Measurements from ENCODE around the gene HBG1.

Gene HBG1

GRCh38 chr11:5242208-5242607 lies 7.4 kb downstream of the HBG1 start:
- H2BK12ac ChIP-seq (ENCODE audit: low read length): no peak overlapping the region
- no peak overlapping the region for H2AFZ ChIP-seq (ENCODE audit: insufficient read depth, low read length, poor library complexity)
- H3K14ac ChIP-seq (ENCODE audit: low read length): no peak overlapping the region
- no peak overlapping the region for H3K9ac ChIP-seq (ENCODE audit: low read length)
- no peak overlapping the region for H3K4me2 ChIP-seq (ENCODE audit: low read length)
- H3K4me1 ChIP-seq (ENCODE audit: control insufficient read depth in 1 of 2, insufficient read depth in 2 of 2, low read length in 2 of 2): no peaks in the 10 kb centered on the region
- no peak overlapping the region for H2BK120ac ChIP-seq (ENCODE audit: insufficient read depth, low read length, poor library complexity)
- H2BK5ac ChIP-seq (ENCODE audit: low read depth, low read length, poor library complexity): no peak overlapping the region
- no peaks in the 10 kb centered on the region for H3K27me3 ChIP-seq (ENCODE audit: insufficient read depth, low read length)
- H3K9me3 ChIP-seq (ENCODE audit: insufficient read depth, low read depth, low read length): no peaks in the 10 kb centered on the region
- H3K23ac ChIP-seq (ENCODE audit: low read length): no peak overlapping the region
- H3K79me2 ChIP-seq (ENCODE audit: control insufficient read depth, insufficient read depth, low read length, poor library complexity): no peaks in the 10 kb centered on the region
- H4K12ac ChIP-seq (ENCODE audit: low read depth, low read length): no peak overlapping the region
- no peak overlapping the region for H4K91ac ChIP-seq (ENCODE audit: low read depth, low read length)
- H3K27ac ChIP-seq (ENCODE audit: low read depth, low read length): no peak overlapping the region
- H3K18ac ChIP-seq (ENCODE audit: low read length): no peak overlapping the region
- H3K79me1 ChIP-seq (ENCODE audit: low read length): no peaks in the 10 kb centered on the region
- no peak for DNase-seq
- WGBS (ENCODE audit: extremely low coverage, insufficient coverage, insufficient read length): no CpG with 5 or more reads among the region's 2 CpGs
- H3K4ac ChIP-seq (ENCODE audit: low read depth, low read length): no peak overlapping the region
- no peaks in the 10 kb centered on the region for H3K36me3 ChIP-seq (ENCODE audit: control insufficient read depth in 1 of 2, insufficient read depth in 2 of 2, low read length in 2 of 2)
- no peak overlapping the region for H2AK5ac ChIP-seq (ENCODE audit: low read length)
- H4K8ac ChIP-seq (ENCODE audit: low read depth, low read length): no peak overlapping the region
- H3K4me3 ChIP-seq (ENCODE audit: low read depth, low read length): no peak overlapping the region

GRCh38 chr11:5241458-5241857 lies 8.2 kb downstream of the HBG1 start:
- Histone ChIP-seq H3K4me2 (ENCODE audit: low read length) (no peak overlapping the region), H3K4ac (ENCODE audit: low read depth, low read length) (no peak overlapping the region), H3K9ac (ENCODE audit: low read length) (no peak overlapping the region), H4K91ac (ENCODE audit: low read depth, low read length) (no peak overlapping the region), H3K27ac (ENCODE audit: low read depth, low read length) (no peak overlapping the region), H4K8ac (ENCODE audit: low read depth, low read length) (no peak overlapping the region), H3K14ac (ENCODE audit: low read length) (no peak overlapping the region), H2AFZ (ENCODE audit: insufficient read depth, low read length, poor library complexity) (no peak overlapping the region), H3K18ac (ENCODE audit: low read length) (no peak overlapping the region), H3K79me2 (ENCODE audit: control insufficient read depth, insufficient read depth, low read length, poor library complexity) (no peaks in the 10 kb centered on the region), H3K23ac (ENCODE audit: low read length) (no peak overlapping the region), H3K36me3 (ENCODE audit: control insufficient read depth in 1 of 2, insufficient read depth in 2 of 2, low read length in 2 of 2) (no peaks in the 10 kb centered on the region), H3K4me3 (ENCODE audit: low read depth, low read length) (no peak overlapping the region), H2AK5ac (ENCODE audit: low read length) (no peak overlapping the region), H3K9me3 (ENCODE audit: insufficient read depth, low read depth, low read length) (no peaks in the 10 kb centered on the region), H2BK120ac (ENCODE audit: insufficient read depth, low read length, poor library complexity) (no peak overlapping the region), H3K79me1 (ENCODE audit: low read length) (no peaks in the 10 kb centered on the region), H3K27me3 (ENCODE audit: insufficient read depth, low read length) (no peaks in the 10 kb centered on the region), H2BK12ac (ENCODE audit: low read length) (no peak overlapping the region), H3K4me1 (ENCODE audit: control insufficient read depth in 1 of 2, insufficient read depth in 2 of 2, low read length in 2 of 2) (no peaks in the 10 kb centered on the region), H2BK5ac (ENCODE audit: low read depth, low read length, poor library complexity) (no peak overlapping the region), H4K12ac (ENCODE audit: low read depth, low read length) (no peak overlapping the region)
- WGBS (ENCODE audit: extremely low coverage, insufficient coverage, insufficient read length): no CpG with 5 or more reads among the region's 3 CpGs
- DNase-seq: no peak

DNA sequence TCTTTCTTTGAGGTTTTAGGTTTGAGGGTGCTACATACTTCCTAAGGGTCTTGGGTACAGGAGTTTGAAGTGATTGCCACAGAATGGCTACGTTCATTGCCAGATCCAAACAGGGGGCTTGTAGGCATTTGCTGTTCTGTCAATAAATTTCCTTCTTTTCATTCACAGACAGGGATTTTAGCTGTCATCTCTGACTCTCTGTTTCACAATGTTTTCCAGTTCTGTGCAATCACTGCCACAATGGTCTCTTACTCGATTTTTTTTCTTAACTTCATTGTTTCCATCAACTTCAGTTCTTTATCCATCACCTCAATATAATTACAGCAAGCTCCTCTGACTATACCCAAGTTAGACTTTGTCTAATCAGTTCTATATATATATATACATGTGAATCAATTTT lies 9.2 kb downstream of the HBG1 start:
- WGBS (ENCODE audit: extremely low coverage, insufficient coverage, insufficient read length): no CpG with 5 or more reads among the region's 2 CpGs
- no peaks in the 10 kb centered on the region for H3K79me1 ChIP-seq (ENCODE audit: low read length)
- no peak overlapping the region for H2AK5ac ChIP-seq (ENCODE audit: low read length)
- no peak overlapping the region for H2BK120ac ChIP-seq (ENCODE audit: insufficient read depth, low read length, poor library complexity)
- H4K91ac ChIP-seq (ENCODE audit: low read depth, low read length): no peak overlapping the region
- no peak overlapping the region for H4K12ac ChIP-seq (ENCODE audit: low read depth, low read length)
- H2AFZ ChIP-seq (ENCODE audit: insufficient read depth, low read length, poor library complexity): no peak overlapping the region
- no peak overlapping the region for H3K14ac ChIP-seq (ENCODE audit: low read length)
- H3K36me3 ChIP-seq (ENCODE audit: control insufficient read depth in 1 of 2, insufficient read depth in 2 of 2, low read length in 2 of 2): no peaks in the 10 kb centered on the region
- no peak overlapping the region for H4K8ac ChIP-seq (ENCODE audit: low read depth, low read length)
- H3K4me2 ChIP-seq (ENCODE audit: low read length): no peak overlapping the region
- H3K79me2 ChIP-seq (ENCODE audit: control insufficient read depth, insufficient read depth, low read length, poor library complexity): no peaks in the 10 kb centered on the region
- H3K27me3 ChIP-seq (ENCODE audit: insufficient read depth, low read length): no peaks in the 10 kb centered on the region
- no peak overlapping the region for H3K9ac ChIP-seq (ENCODE audit: low read length)
- H3K4me3 ChIP-seq (ENCODE audit: low read depth, low read length): no peak overlapping the region
- H2BK5ac ChIP-seq (ENCODE audit: low read depth, low read length, poor library complexity): no peak overlapping the region
- H3K18ac ChIP-seq (ENCODE audit: low read length): no peak overlapping the region
- no peaks in the 10 kb centered on the region for H3K4me1 ChIP-seq (ENCODE audit: control insufficient read depth in 1 of 2, insufficient read depth in 2 of 2, low read length in 2 of 2)
- no peak overlapping the region for H3K27ac ChIP-seq (ENCODE audit: low read depth, low read length)
- H3K4ac ChIP-seq (ENCODE audit: low read depth, low read length): no peak overlapping the region
- DNase-seq: no peak
- H3K23ac ChIP-seq (ENCODE audit: low read length): no peak overlapping the region
- H3K9me3 ChIP-seq (ENCODE audit: insufficient read depth, low read depth, low read length): no peaks in the 10 kb centered on the region
- H2BK12ac ChIP-seq (ENCODE audit: low read length): no peak overlapping the region

DNA sequence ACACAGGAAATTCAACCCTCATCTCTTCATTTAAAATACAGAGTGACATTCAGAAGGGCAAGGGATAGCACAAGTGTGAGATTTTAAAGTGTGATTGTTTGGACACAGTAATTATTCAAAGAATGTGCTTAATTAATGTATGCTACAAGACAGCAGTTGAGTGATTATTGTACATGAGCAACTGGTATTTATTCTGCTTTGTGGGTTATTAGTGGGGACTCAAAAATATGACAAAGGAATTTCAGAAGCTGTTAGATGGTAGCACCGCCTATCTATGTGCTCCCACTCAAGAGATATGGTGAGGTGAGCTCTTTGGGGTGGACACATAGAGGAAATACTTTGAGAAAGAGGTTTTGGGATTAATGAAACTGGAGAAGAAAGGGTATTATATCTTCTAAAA lies 9.6 kb downstream of the HBG1 start:
- no peak overlapping the region for H2BK12ac ChIP-seq (ENCODE audit: low read length)
- no peak overlapping the region for H2BK120ac ChIP-seq (ENCODE audit: insufficient read depth, low read length, poor library complexity)
- no peaks in the 10 kb centered on the region for H3K27me3 ChIP-seq (ENCODE audit: insufficient read depth, low read length)
- H3K79me2 ChIP-seq (ENCODE audit: control insufficient read depth, insufficient read depth, low read length, poor library complexity): no peaks in the 10 kb centered on the region
- H3K9ac ChIP-seq (ENCODE audit: low read length): no peak overlapping the region
- H3K9me3 ChIP-seq (ENCODE audit: insufficient read depth, low read depth, low read length): no peaks in the 10 kb centered on the region
- H3K4me3 ChIP-seq (ENCODE audit: low read depth, low read length): no peak overlapping the region
- DNase-seq: no peak
- WGBS (ENCODE audit: extremely low coverage, insufficient coverage, insufficient read length): no CpG with 5 or more reads among the region's 1 CpG
- no peaks in the 10 kb centered on the region for H3K4me1 ChIP-seq (ENCODE audit: control insufficient read depth in 1 of 2, insufficient read depth in 2 of 2, low read length in 2 of 2)
- H3K4me2 ChIP-seq (ENCODE audit: low read length): no peak overlapping the region
- H3K23ac ChIP-seq (ENCODE audit: low read length): no peak overlapping the region
- H4K12ac ChIP-seq (ENCODE audit: low read depth, low read length): no peak overlapping the region
- H3K4ac ChIP-seq (ENCODE audit: low read depth, low read length): no peak overlapping the region
- H2AK5ac ChIP-seq (ENCODE audit: low read length): no peak overlapping the region
- no peak overlapping the region for H4K91ac ChIP-seq (ENCODE audit: low read depth, low read length)
- H2BK5ac ChIP-seq (ENCODE audit: low read depth, low read length, poor library complexity): no peak overlapping the region
- H3K79me1 ChIP-seq (ENCODE audit: low read length): no peaks in the 10 kb centered on the region
- H3K27ac ChIP-seq (ENCODE audit: low read depth, low read length): no peak overlapping the region
- no peak overlapping the region for H3K18ac ChIP-seq (ENCODE audit: low read length)
- no peaks in the 10 kb centered on the region for H3K36me3 ChIP-seq (ENCODE audit: control insufficient read depth in 1 of 2, insufficient read depth in 2 of 2, low read length in 2 of 2)
- H2AFZ ChIP-seq (ENCODE audit: insufficient read depth, low read length, poor library complexity): no peak overlapping the region
- H3K14ac ChIP-seq (ENCODE audit: low read length): no peak overlapping the region
- H4K8ac ChIP-seq (ENCODE audit: low read depth, low read length): no peak overlapping the region

GRCh38 chr11:5239046-5239445 lies 10.6 kb downstream of the HBG1 start:
- no peak overlapping the region for H2AFZ ChIP-seq (ENCODE audit: insufficient read depth, low read length, poor library complexity)
- H3K4ac ChIP-seq (ENCODE audit: low read depth, low read length): no peak overlapping the region
- H2AK5ac ChIP-seq (ENCODE audit: low read length): no peak overlapping the region
- H3K79me1 ChIP-seq (ENCODE audit: low read length): no peaks in the 10 kb centered on the region
- no peak overlapping the region for H3K9ac ChIP-seq (ENCODE audit: low read length)
- H4K91ac ChIP-seq (ENCODE audit: low read depth, low read length): no peak overlapping the region
- no peaks in the 10 kb centered on the region for H3K36me3 ChIP-seq (ENCODE audit: control insufficient read depth in 1 of 2, insufficient read depth in 2 of 2, low read length in 2 of 2)
- H2BK5ac ChIP-seq (ENCODE audit: low read depth, low read length, poor library complexity): no peak overlapping the region
- H3K27ac ChIP-seq (ENCODE audit: low read depth, low read length): no peak overlapping the region
- no peak overlapping the region for H2BK120ac ChIP-seq (ENCODE audit: insufficient read depth, low read length, poor library complexity)
- H3K14ac ChIP-seq (ENCODE audit: low read length): no peak overlapping the region
- H3K23ac ChIP-seq (ENCODE audit: low read length): no peak overlapping the region
- no peaks in the 10 kb centered on the region for H3K9me3 ChIP-seq (ENCODE audit: insufficient read depth, low read depth, low read length)
- H3K4me3 ChIP-seq (ENCODE audit: low read depth, low read length): no peak overlapping the region
- no peak overlapping the region for H2BK12ac ChIP-seq (ENCODE audit: low read length)
- H3K4me1 ChIP-seq (ENCODE audit: control insufficient read depth in 1 of 2, insufficient read depth in 2 of 2, low read length in 2 of 2): no peaks in the 10 kb centered on the region
- H3K79me2 ChIP-seq (ENCODE audit: control insufficient read depth, insufficient read depth, low read length, poor library complexity): no peaks in the 10 kb centered on the region
- no peaks in the 10 kb centered on the region for H3K27me3 ChIP-seq (ENCODE audit: insufficient read depth, low read length)
- no peak overlapping the region for H3K18ac ChIP-seq (ENCODE audit: low read length)
- no peak overlapping the region for H4K12ac ChIP-seq (ENCODE audit: low read depth, low read length)
- no peak overlapping the region for H4K8ac ChIP-seq (ENCODE audit: low read depth, low read length)
- H3K4me2 ChIP-seq (ENCODE audit: low read length): no peak overlapping the region
- no peak for DNase-seq

Measured in trophoblast cell (in vitro differentiated cells and primary cell).